Subcutaneous preadipocyte (primary cell): Measurements from ENCODE around the gene KAZN. TPM values are rescaled to one million over a fixed set of nuclear protein-coding genes. Genes with fewer than 3 reads are reported as not detected.

Experiments used
- total RNA-seq: library from RNA; depleted of rRNA; stranded (reverse); fragments of >200 nt; gene quantifications from 2 replicates; pipeline ENCODE4 v1.2.3, GENCODE V29; 2012

The KAZN gene
- 6.6 and 10.3 TPM in 2 replicates for total RNA-seq

GRCh38 chr1:14598498-14599182 is at the start of gene KAZN:
KAZN (plus strand) TSS chr1:14598685.

GRCh38 chr1:15153184-15153841 is 554.8 kb downstream of the KAZN start, which contains the start of gene TMEM51:
TMEM51 (plus strand) TSS chr1:15153747; CDS start chr1:15215088, 61,341 bp downstream.

